Stomach (tissue), 9 donors: ENCODE measurements around the gene PRR5. TPM values are rescaled to one million over a fixed set of nuclear protein-coding genes. Genes with fewer than 3 reads are reported as not detected.

Experiments
- DNase-seq, 2 donors: peaks; one replicate each; pipeline versions ENCODE4 v3.0.0 to v3.0.0-alpha.2; 2013 to 2019
- H3K27ac ChIP-seq, 5 donors: fragments of 200-600 bp in 4 of 5; sonication (generic) in 4 of 5; one replicate each; pipeline ENCODE4 v1.5.1; 2013 to 2019; ENCODE audit warnings: mild to moderate bottlenecking in 1 of 5, moderate library complexity in 1 of 5
- H3K27me3 ChIP-seq, 3 donors: fragments of 200-600 bp; sonication (generic); one replicate each; pipeline ENCODE4 v1.5.1; 2017 to 2019; ENCODE audit warnings: mixed run types in 1 of 3
- H3K36me3 ChIP-seq, 4 donors: fragments of 200-600 bp; sonication (generic); 1 replicate in 3 of 4; 2 replicates in 1 of 4; pipeline ENCODE4 v1.5.1; 2016 to 2019
- H3K4me1 ChIP-seq, 4 donors: fragments of 200-600 bp; sonication (generic); one replicate each; pipeline ENCODE4 v1.5.1; 2016 to 2019
- H3K4me3 ChIP-seq, 4 donors: fragments of 200-600 bp; sonication (generic) in 3 of 4; one replicate each; pipeline ENCODE4 v1.5.1; 2016 to 2019; ENCODE audit warnings: mild to moderate bottlenecking in 1 of 4
- H3K9me3 ChIP-seq, 4 donors: fragments of 200-600 bp; sonication (generic); one replicate each; pipeline ENCODE4 v1.5.1; 2016 to 2019
- EP300 ChIP-seq: sonication (generic); formaldehyde crosslinking; IDR thresholded peaks from one replicate; pipeline ENCODE4 v1.6.1; 2017; ENCODE audit warnings: antibody characterized with exemption
- POLR2A ChIP-seq, 4 donors: fragments of 450-650 bp; IDR thresholded peaks; one replicate each; pipeline ENCODE4 v1.6.1; 2016; ENCODE audit warnings: antibody characterized with exemption in 4 of 4, control low read depth in 2 of 4, mild to moderate bottlenecking in 1 of 4, moderate library complexity in 1 of 4
- POLR2AphosphoS5 ChIP-seq, 3 donors: sonication (generic); formaldehyde crosslinking; IDR thresholded peaks; one replicate each; pipeline ENCODE4 v1.6.1; 2016; ENCODE audit warnings: antibody characterized with exemption in 3 of 3
- WGBS, 5 donors: extraction: QIAGEN DNeasy Blood & Tissue Kit in 3 of 5; methylation state at CpG; one replicate each; pipeline versions ENCODE4 v1.1.5 to v1.1.7; 2013 to 2018; 5-methylcytosine and 5-hydroxymethylcytosine counted together
- intact Hi-C: fragments of 100-400 bp; cut with DNase I; formaldehyde crosslinking; loops from one replicate; pipeline ENCODE4 v1.15.1; 2023; ENCODE audit warnings: low total_unique reads
- polyA plus RNA-seq, 3 donors: library from polyadenylated mRNA; stranded (reverse); fragments of 200-250 nt; gene quantifications; one replicate each; pipeline ENCODE4 v1.2.3, GENCODE V29; 2013
- total RNA-seq, 5 donors: library from RNA; depleted of rRNA; stranded (reverse); fragments of >200 nt; gene quantifications; one replicate each; pipeline versions ENCODE4 v1.1.0 to v1.2.3, GENCODE V29; 2014 to 2016
- TF ChIP-seq, protein P1 (sequence below), 7 experiments: fragments of 450-650 bp in 4 of 7; fragments of 200-600 bp in 3 of 7; sonication (generic) in 3 of 7; IDR thresholded peaks; one replicate each; pipeline ENCODE4 v1.5.1; 2016 to 2019; ENCODE audit warnings: antibody characterized with exemption in 7 of 7, control low read depth in 2 of 7, mild to moderate bottlenecking in 1 of 7
- donor health status: healthy with polysubstance abuse.
- donor health status: Bipolar disorder and iron deficiency.
- donor health status: healthy.

PRR5 gene
- total and polyA plus RNA-seq, 8 donors: 8.3 to 36.5 (median 17.9) TPM; not detected in 1

GRCh38 chr22:44663256-44663999 is 38.6 kb upstream of the PRR5 start:
- Histone ChIP-seq H3K27ac (peak overlapping the region in 3 of 5 donors; percentile 59 to 70 (median 66)), H3K27me3 (peaks cover 0 to 18% (median 6%) of the 10 kb centered on the region in 3 donors), H3K4me3 (no peak overlapping the region), H3K9me3 (no peaks in the 10 kb centered on the region), H3K36me3 (no peaks in the 10 kb centered on the region), H3K4me1 (peaks cover 18 to 59% (median 43%) of the 10 kb centered on the region in 4 donors)
- intact Hi-C loops: no loop called here
- WGBS, 5 donors: 77 to 89% (median 86%) methylated on average over 4 to 5 of the region's 5 CpGs
- DNase-seq: peak in 1 of 2 donors; percentile 5
- no peak for TF ChIP-seq EP300
- TF ChIP-seq, protein P1, sequence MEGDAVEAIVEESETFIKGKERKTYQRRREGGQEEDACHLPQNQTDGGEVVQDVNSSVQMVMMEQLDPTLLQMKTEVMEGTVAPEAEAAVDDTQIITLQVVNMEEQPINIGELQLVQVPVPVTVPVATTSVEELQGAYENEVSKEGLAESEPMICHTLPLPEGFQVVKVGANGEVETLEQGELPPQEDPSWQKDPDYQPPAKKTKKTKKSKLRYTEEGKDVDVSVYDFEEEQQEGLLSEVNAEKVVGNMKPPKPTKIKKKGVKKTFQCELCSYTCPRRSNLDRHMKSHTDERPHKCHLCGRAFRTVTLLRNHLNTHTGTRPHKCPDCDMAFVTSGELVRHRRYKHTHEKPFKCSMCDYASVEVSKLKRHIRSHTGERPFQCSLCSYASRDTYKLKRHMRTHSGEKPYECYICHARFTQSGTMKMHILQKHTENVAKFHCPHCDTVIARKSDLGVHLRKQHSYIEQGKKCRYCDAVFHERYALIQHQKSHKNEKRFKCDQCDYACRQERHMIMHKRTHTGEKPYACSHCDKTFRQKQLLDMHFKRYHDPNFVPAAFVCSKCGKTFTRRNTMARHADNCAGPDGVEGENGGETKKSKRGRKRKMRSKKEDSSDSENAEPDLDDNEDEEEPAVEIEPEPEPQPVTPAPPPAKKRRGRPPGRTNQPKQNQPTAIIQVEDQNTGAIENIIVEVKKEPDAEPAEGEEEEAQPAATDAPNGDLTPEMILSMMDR (IDR thresholded peaks at IDR 0.05): no peak
- no peak for TF ChIP-seq POLR2A (IDR thresholded peaks at IDR 0.05)
- TF ChIP-seq POLR2AphosphoS5 (IDR thresholded peaks at IDR 0.05): no peak

GRCh38 chr22:44664149-44664548 is 37.9 kb upstream of the PRR5 start:
- Histone ChIP-seq H3K4me3 (no peak overlapping the region), H3K4me1 (peaks cover 15 to 56% (median 39%) of the 10 kb centered on the region in 4 donors), H3K9me3 (no peaks in the 10 kb centered on the region), H3K27me3 (peaks cover 0 to 24% (median 9%) of the 10 kb centered on the region in 3 donors), H3K36me3 (no peaks in the 10 kb centered on the region), H3K27ac (peak overlapping the region; percentile 9 to 70 (median 59))
- WGBS, 5 donors: 38 to 59% (median 53%) methylated on average over 7 to 11 of the region's 11 CpGs
- TF ChIP-seq POLR2A (IDR thresholded peaks at IDR 0.05) (no peak), EP300 (no peak), POLR2AphosphoS5 (IDR thresholded peaks at IDR 0.05) (peak in 1 of 3 donors; percentile 16)
- TF ChIP-seq, protein P1 (IDR thresholded peaks at IDR 0.05): no peak
- peak; percentile 51 to 85 for DNase-seq
- intact Hi-C loops: no loop called here

- H3K4me3 ChIP-seq: no peak overlapping the region
- peaks cover 0 to 34% (median 14%) of the 10 kb centered on the region in 3 donors for H3K27me3 ChIP-seq
- DNase-seq: peak in 1 of 2 donors; percentile 42
- H3K27ac ChIP-seq: peak overlapping the region in 3 of 5 donors; percentile 17 to 66 (median 59)
- H3K9me3 ChIP-seq: no peaks in the 10 kb centered on the region
- intact Hi-C loops: no loop called here
- no peaks in the 10 kb centered on the region for H3K36me3 ChIP-seq
- H3K4me1 ChIP-seq: peaks cover 20 to 60% (median 44%) of the 10 kb centered on the region in 4 donors
- TF ChIP-seq, protein P1 (IDR thresholded peaks at IDR 0.05): no peak
- TF ChIP-seq EP300 (no peak), POLR2AphosphoS5 (IDR thresholded peaks at IDR 0.05) (no peak), POLR2A (IDR thresholded peaks at IDR 0.05) (no peak)
- WGBS, 5 donors: 36 to 74% (median 58%) methylated on average over 8 to 9 of the region's 9 CpGs
These were observed 36.9 kb upstream of the PRR5 start for GRCh38 chr22:44665115-44665514.

DNA sequence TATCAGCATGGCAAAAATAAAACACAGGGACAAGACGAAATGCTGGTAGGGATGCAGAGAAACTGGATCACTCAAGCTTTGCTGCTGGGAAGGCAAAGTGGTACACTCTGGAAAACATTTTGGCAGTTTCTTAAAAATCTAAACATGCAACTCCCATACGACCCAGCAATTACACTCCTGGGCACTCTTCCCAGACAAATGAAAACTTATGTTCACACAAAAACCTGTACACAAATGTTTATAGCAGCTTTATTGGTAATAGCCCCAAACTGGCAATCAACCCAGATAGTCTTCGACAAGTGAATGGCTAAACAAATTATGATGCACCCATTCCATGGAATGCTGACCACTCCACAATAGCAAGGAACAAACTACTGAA is 35.8 kb upstream of the PRR5 start:
- WGBS, 5 donors: 27 to 46% (median 40%) methylated on average over 3 of the region's 3 CpGs
- Histone ChIP-seq H3K4me1 (peaks cover 20 to 66% (median 44%) of the 10 kb centered on the region in 4 donors), H3K36me3 (no peaks in the 10 kb centered on the region), H3K27ac (no peak overlapping the region), H3K4me3 (no peak overlapping the region), H3K27me3 (peaks cover 0 to 33% (median 14%) of the 10 kb centered on the region in 3 donors), H3K9me3 (no peaks in the 10 kb centered on the region)
- no peak for TF ChIP-seq POLR2AphosphoS5 (IDR thresholded peaks at IDR 0.05)
- TF ChIP-seq, protein P1 (IDR thresholded peaks at IDR 0.05): no peak
- no peak for TF ChIP-seq POLR2A (IDR thresholded peaks at IDR 0.05)
- TF ChIP-seq EP300: no peak
- peak in 1 of 2 donors; percentile 12 for DNase-seq
- intact Hi-C loops: no loop called here
